AG04449 (cell line): ENCODE data around the gene KCNK15.

ENCODE experiments used
- CTCF ChIA-PET: fragments of 350-600 bp; formaldehyde crosslinking; extraction: SDS; loops from one replicate; lab custom pipeline; 2021; ENCODE audit warnings: antibody characterized with exemption; lab: Yijun Ruan, JAX
- POLR2A ChIA-PET: fragments of 400-600, 350-600 bp; formaldehyde crosslinking; extraction: SDS; loops from one replicate; lab custom pipeline; 2020; ENCODE audit warnings: antibody characterized with exemption, inconsistent platforms; lab: Yijun Ruan, JAX
- DNase-seq: peaks from one replicate; pipeline ENCODE4 v3.0.0-alpha.2; 2010; ENCODE audit warnings: low read depth, low spot score
- H3K4me3 ChIP-seq: 2 replicates; pipeline ENCODE4 v1.5.1; 2011; ENCODE audit warnings: low read depth, mild to moderate bottlenecking, control low read depth, low read length
- CTCF ChIP-seq: IDR thresholded peaks from one replicate; pipeline ENCODE4 v1.5.1; 2011; ENCODE audit warnings: mild to moderate bottlenecking, moderate library complexity, low read length, control low read depth, inconsistent platforms; ENCODE audit not compliant: insufficient read depth; ENCODE audit errors: missing control alignments

The KCNK15 gene

GRCh38 chr20:44717986-44718385 lies 27.7 kb upstream of the KCNK15 start:
- CTCF ChIA-PET = interaction anchor here (0.9 to 21.9 kb wide), 7 partner anchors 9 to 30 kb away, joined by 3 to 801 read pairs (median 5); no protein-coding TSS in a partner anchor
- TF ChIP-seq CTCF = peak; percentile 25
- POLR2A ChIA-PET = no interaction called here
- no peak for DNase-seq
- no peak overlapping the region for H3K4me3 ChIP-seq

DNA sequence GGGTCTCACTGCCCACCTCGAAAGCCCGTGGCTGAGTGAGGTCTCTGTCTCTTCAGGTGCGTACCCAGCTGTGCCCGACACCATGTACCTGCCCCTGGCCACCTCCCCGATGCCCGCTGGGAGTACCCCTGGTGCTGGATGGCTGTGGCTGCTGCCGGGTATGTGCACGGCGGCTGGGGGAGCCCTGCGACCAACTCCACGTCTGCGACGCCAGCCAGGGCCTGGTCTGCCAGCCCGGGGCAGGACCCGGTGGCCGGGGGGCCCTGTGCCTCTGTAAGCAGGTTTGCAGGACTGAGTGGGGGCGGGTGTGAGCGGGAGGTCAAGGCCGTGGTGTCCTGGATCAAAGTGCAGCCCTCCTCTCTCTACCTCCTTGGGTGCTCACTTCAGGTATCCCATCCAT lies 25.8 kb upstream of the KCNK15 start:
- POLR2A ChIA-PET = no interaction called here
- CTCF ChIA-PET = interaction anchor here (4.1 to 21.9 kb wide), 2 partner anchors 14 to 31 kb away, joined by 21 to 801 read pairs; no protein-coding TSS in a partner anchor
- DNase-seq = no peak
- H3K4me3 ChIP-seq = no peak overlapping the region
- no peak for TF ChIP-seq CTCF

GRCh38 chr20:44720621-44720996 lies 25.1 kb upstream of the KCNK15 start:
- DNase-seq = no peak
- no peak for TF ChIP-seq CTCF
- ChIA-PET CTCF (interaction anchor here (1.1 to 21.9 kb wide), 5 partner anchors 8 to 32 kb away, joined by 3 to 801 read pairs (median 5); no protein-coding TSS in a partner anchor), POLR2A (interaction anchor here (1.1 kb wide), 1 partner anchor 9 kb away, joined by 6 read pairs; no protein-coding TSS in a partner anchor)
- H3K4me3 ChIP-seq = no peak overlapping the region

DNA sequence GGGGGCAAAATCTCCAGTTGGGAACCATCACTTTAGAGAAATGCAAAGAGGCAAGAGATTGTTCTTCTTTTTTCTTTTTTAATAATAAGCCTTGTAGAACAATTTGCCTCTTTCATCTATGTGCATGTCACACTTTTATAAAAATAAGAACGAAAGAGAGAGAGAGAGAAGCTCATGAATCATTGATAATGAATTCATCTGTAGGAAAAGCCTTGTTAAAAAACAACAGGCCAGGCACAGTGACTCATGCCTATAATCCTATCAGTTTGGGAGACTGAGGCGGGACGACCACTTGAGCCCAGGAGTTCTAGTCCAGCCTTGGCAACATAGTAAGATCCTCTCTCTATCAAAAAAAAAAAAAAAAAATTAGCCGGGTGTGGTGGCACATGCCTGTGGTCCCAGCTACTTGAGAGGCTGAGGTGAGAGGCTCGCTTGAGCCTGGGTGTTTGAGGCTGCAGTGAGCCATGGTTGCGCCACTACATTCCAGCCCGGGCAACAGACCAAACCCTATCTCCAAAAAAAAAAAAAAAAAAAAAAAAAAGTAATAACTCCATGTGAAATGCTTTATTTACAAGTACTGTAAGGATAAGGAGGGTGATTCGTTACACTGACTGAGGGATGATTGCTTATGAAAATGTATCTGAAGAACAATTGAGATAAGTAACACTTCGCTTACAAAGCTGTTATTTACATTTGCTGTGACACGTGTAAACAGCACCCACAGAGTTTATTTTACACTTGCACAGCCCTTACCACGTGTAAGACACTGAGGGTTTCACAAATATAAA lies 24.5 kb upstream of the KCNK15 start:
- ChIA-PET POLR2A (interaction anchor here (1.1 kb wide), 1 partner anchor 9 kb away, joined by 6 read pairs; no protein-coding TSS in a partner anchor), CTCF (interaction anchor here (0.8 to 21.9 kb wide), 7 partner anchors 9 to 33 kb away, joined by 3 to 801 read pairs (median 4); no protein-coding TSS in a partner anchor)

GRCh38 chr20:44721785-44722054 lies 23.9 kb upstream of the KCNK15 start:
- TF ChIP-seq CTCF = no peak

More for the DNA sequence above, 24.5 kb upstream of the KCNK15 start:
- TF ChIP-seq CTCF = no peak
- no peak for DNase-seq
- H3K4me3 ChIP-seq = no peak overlapping the region

DNA sequence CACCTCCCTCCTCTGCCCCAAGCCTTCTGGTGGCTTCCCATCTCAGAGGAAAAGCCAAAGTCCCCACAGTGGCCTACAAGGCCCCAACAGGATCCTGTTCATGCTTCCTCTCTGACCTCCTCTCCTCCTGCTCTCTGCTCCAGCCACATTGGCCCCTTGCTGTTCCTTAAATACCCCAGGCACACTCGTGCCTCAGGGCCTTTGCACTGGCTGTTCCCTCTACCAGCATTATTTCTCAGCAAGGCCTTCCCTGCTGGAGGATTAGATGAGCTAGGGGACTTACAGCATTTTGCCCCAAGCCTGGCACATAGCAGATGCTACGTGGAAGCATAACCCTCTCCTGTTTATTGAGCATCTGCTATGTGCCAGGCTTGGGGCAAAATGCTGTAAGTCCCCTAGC lies 22.7 kb upstream of the KCNK15 start:
- H3K4me3 ChIP-seq = no peak overlapping the region
- ChIA-PET CTCF (interaction anchor here (4.5 to 21.9 kb wide), 2 partner anchors 11 to 35 kb away, joined by 29 to 801 read pairs; no protein-coding TSS in a partner anchor), POLR2A (interaction anchor here (0.7 kb wide), 1 partner anchor 155 kb away, joined by 3 read pairs; no protein-coding TSS in a partner anchor)
- no peak for TF ChIP-seq CTCF
- DNase-seq = no peak

More at GRCh38 chr20:44721785-44722054, 23.9 kb upstream of the KCNK15 start:
- ChIA-PET CTCF (interaction anchor here (0.8 to 21.9 kb wide), 7 partner anchors 9 to 33 kb away, joined by 3 to 801 read pairs (median 4); no protein-coding TSS in a partner anchor), POLR2A (no interaction called here)
- no peak for DNase-seq
- H3K4me3 ChIP-seq = no peak overlapping the region
